Activated CD4-positive, alpha-beta T cell treated with anti-CD3 and anti-CD28 coated beads for 4 hours (primary cell): ENCODE measurements around the gene DGKB.
A peak's percentile ranks its signal among the peaks of the same experiment; 100 is the strongest.
"Not testable (repeated sequence)": the region's sequence is repeated elsewhere in the genome, so short reads cannot be mapped to it uniquely, and the experiment has no call there.

Source experiments
- DNase-seq, 2 donors: peaks; one replicate each; pipeline ENCODE4 v3.0.0-alpha.2; 2020

The DGKB gene

DNA sequence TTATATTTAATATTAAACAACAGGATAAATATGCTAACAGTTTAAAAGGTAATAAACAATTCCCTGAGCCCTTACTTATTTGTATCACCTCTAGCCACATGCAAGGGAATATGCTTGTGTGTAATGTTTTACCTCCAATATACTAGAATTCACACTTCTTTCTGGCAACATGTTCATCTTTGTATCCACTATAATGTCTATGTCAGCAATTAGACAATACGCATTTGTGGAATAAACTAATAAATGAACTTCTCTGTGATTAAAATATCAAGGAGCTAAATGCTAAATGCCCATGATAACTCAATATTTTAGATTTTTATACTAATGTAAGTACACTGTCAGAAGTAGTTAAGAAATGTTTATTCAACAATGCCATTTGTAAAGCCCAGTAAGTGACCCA is 350.5 kb downstream of the DGKB start:
- no peak for DNase-seq

DNA sequence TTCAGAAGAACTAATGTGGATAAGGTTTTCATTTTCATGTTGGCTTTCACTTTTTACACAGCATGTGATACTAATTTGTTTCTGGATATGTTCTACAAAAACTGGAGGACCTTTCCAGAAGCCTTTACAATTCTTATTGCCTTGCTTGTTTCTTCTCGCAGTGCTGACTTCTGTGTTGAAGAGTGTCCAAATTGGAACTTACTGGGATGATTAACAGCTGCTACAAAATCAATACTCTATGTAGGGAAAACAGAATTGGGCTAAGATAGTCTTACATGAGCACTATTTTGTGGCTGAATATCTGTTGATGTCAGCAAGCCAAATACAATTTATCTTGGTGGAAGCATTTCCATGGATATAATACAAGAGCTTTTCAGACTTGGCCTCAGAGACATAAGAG is 351.2 kb downstream of the DGKB start:
- no peak for DNase-seq

DNA sequence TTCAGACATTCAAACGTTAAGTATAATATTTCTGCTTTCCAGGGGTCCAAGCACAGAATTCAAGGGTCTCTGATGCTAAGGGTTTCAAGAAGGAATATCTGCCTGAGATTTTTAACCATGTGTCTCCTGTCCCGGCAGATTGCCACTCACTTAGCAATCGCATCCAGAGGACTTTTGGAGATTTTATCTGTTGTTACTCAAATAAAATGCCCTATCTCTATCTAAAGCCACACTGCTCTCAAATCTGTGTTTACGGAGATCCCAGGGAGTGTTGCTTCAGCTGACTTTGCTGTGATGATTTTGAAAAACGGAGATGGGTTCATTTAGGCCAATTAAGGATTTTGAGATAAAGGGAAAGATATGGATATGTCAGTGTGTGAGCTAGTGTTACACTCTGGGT is 359.9 kb downstream of the DGKB start:
- no peak for DNase-seq

DNA sequence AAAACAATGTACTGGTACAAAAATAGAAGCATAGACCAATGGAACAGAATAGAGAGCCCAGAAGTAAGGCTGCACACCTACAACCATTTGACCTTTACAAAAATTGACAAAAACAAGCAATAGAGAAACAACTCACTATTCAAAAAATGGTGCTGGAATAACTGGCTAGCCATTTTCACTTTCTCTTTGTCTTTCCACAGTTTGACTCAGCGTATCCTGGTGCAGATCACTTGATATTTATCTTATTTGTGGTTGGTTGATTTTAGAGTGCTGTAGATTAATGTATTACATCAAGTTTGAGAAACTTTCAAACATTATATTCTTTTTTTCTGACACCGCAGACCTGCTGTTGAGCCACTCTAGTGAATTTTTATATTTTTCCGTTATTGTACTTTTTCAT is 381.4 kb downstream of the DGKB start:
- no peak for DNase-seq

DNA sequence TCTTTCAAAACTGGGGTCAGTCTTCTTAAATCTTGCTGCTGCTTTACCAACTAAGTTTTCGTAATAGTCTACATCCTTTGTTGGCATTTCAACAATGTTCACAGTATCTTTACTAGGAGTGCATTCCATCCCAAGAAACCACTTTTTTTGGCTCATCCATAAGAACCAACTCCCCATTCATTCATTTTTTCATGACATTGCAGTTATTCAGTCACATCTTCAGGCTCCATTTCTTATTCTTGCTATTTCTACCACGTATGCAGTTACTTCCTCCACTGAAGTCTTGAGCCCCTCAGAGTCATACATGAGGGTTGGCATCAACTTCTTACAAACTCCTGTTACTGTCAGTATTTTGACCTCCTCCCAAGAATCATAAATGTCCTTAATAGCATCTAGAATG is 392.3 kb downstream of the DGKB start:
- DNase-seq = no peak

DNA sequence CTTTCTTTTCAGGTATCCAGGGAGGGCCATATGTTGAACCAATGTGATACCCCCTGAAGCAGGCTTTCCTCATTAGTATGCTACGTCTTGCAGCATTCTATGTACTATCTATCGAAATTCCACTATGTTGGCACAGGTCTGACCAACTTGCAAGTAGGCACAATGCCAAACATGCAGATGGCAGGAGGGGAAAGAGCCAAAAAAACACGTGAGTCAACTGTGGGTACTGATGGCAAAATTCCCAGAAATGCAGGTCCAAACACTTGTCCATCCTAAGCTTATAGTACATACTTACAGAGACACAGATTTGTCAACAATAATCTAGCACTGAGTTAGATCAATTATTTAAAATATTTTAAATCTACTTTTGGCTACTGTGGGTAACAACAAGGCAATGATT is 394.9 kb downstream of the DGKB start:
- no peak for DNase-seq

DNA sequence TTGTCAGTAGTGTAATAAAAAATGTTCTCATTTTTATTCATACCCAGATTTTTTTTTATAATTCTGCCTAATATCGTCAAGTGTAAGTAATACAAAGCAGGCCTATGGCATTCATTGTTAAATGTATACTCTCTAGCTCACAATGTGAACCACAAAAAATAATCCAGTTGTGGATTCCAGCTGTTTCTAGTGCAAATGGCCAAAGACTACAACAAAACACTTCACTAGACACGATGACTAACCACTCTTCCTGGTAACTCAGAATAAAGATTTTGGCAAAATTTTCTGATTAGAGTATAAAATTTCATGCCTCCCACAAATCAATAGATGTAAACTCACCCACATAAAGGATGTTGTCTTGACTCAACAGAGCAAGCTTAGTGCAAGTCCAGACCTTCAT is 396.6 kb downstream of the DGKB start:
- no peak for DNase-seq

DNA sequence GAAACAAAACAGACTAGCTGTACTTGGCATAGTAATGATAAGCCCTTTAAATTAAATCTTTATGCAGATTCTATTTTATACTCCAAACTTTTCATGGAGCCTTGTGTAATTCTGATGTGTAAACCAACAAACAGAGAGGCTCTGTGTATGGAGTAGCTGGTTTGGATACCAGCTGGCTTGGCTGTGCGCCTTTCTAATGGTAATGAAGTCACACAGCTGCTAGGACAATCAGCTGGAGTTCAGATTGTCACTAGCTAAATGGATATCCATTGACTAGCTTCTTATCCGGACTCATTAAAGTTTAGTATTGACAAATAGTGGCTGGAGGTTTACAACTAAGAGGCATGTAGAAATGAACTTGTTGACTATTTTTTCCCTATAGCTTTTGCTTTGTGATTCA is 398.4 kb downstream of the DGKB start:
- DNase-seq = no peak

DNA sequence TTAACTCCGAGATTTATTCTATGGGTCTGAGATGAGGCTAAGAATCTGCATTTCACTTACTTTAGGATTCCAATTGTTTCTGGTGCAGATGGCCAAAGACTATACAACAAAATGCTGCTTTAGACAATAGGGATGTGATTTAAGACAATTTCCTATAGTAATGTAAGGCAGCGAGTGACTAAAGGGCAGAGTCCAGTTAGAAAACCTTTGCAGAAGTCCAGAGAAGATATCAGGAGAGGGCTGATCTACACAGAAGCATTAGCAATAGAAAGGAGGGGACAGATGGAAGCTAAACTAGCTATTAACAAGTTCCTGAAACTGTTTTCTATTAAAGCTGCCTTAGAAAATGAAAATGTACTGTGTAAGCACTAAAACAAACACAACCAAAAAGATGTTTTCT is 398.9 kb downstream of the DGKB start:
- DNase-seq = no peak

DNA sequence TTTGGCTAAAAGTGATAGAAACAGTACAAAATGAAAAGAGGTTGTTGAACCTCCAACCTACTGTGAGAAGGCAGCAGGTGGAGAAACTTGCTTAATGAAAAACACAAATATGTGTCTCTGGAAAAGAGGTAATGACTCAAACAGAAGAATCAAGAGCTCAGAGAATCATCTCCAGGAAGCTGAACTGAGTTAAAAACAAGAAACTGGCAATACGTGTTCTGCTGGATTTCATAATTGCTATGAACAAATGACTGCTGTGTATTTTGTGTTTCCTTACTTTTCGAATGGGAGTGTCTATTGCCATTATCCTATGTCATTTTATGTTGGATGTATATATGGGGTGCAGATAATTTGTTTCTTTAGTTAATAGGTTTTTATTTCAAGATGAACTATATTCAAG is 401.1 kb downstream of the DGKB start:
- no peak for DNase-seq

DNA sequence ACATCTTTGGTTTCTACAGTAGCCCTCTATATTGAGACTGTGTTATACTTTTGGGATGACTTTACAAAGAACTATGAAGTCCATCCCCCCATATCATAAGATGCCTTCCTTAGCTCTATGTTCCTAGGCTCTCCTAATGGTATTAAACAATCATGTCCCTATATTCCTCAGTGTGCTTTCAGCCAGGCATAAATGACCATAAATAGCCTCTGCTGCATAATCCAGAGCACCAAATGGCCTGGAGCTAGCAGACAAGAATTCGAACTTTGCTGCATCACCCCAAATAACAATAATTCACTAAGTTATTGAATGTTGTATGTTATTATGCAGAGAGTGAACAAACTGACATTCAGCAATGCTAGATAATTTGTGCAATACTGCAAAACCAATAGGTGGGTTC is 405.2 kb downstream of the DGKB start:
- no peak for DNase-seq

DNA sequence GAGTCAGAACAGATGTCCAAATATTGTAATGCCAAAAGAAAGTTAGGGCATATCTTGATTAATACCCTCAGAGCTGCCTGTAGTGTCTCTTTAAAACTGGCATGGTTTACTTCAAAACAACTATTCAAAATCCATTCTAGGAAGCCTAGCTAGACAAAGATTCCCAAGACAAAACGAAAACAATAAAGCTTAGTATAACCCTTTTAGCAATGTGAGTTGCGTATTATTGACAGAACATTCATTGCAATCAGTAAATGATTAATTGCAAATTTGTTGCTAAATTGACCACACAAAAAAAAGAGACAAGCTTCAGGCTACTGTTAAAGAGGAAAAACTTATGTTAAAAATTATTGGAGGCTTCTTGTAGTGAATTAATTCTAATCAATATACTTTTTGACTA is 406.9 kb downstream of the DGKB start:
- DNase-seq = no peak

DNA sequence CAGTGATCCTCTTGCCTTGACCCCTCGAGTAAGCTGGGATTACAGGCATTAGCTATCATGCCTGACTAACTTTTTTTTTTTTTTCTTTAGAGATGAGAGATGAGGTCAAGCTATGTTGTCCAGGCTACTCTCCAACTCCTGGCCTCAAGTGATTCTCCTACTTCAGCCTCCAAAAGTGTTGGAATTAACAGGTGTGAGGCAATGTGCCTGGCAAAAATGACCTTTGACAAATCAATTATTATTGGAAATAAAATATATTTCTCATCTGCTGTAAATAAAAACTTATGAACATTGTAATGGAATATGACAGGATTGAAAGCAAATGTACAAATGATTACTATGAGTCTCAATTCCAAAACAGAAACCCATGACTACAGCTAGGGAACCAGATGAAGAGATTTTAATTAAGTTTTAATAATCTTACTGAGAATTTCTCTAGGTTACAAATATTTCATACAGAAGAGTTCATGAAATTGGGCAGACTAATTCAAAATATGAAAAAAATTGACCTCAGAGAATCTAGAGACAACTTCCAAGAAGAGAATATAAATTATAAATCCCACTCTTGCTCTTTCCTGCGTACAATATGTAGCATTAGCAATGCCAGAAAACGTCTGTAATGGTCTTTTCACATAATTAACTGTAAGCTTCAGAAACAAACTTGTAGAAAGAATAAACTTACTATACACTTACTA is 414.7 kb downstream of the DGKB start:
- no peak for DNase-seq

DNA sequence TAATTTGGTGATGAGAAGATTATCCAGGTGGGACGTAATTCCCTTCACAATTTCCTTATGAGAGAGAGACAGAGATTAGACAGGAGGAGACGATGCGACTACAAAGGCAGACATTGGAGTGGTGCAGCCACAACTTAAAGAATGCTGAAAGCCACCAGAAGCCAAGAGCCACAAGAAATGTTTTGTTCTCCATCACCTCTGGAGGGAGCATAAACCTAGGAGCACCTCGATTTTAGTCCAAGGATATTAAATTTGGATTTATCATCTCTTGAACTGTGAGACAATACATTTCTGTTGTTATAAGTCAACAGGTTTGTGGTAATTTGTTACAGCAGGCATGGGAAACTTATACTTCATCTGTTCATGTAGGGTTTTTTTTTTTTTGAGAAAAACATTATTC is 418.9 kb downstream of the DGKB start:
- DNase-seq = no peak

DNA sequence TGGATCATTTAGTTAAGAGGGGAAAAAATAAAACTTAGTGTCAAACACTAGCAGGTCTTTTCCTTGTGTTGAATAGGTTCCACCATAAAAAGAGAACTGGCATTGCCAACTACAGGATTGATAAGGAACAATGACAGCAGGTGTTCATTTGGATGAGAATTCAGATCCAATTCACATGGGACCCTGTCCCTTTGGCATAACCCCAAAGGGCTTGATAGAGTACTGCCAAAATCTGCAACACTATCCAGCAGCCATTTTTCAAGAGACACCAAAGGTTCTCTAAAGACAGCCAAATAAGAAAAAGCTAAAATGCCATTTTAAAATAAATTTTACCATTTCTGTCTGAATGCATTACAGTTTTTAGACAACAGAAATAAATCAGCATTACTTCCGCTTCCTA is 422.3 kb downstream of the DGKB start:
- no peak for DNase-seq

DNA sequence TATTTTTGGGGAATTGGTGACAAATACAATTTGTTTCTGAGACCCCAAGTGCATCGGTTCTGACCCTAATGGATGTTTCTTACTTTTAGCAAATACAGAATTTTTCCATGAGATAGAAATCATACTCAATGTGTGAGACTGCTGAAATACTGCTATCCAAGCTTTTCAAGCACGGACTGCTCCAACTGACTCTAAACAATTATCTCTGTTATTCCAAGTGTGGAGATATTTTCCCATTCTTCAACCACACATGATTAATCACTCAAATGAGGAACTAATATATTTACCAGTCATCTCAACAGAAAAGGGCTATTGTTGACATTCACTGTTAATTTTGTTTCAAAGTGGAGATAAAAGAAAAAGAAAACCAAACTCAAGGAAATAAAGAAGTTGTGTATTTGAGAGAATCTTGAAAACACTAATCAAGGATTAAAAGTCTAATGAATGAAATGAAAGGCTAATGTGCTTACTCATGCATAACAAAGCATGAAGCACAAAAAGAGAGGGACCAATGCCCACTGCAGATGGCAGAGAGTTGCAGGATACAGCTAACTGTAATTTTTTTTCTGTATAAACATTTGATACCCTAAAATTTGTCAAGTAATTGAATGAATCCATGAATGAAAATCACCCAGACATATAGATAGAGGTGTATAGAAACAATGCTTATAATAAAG is 423.6 kb downstream of the DGKB start:
- no peak for DNase-seq

DNA sequence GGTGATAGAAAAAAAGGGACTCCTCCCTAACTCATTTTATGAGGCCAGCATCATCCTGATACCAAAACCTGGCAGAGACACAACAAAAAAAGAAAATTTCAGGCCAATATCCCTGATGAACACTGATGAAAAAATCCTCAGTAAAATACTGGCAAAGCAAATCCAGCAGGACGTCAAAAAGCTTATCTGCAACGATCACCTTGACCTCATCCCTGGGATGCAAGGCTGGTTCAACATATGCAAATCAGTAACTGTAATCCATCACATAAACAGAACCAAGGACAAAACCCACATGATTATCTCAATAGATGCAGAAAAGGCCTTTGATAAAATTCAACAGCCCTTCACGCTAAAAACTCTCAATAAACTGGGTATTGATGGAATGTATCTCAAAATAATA is 440.8 kb downstream of the DGKB start:
- not testable (repeated sequence) for DNase-seq

DNA sequence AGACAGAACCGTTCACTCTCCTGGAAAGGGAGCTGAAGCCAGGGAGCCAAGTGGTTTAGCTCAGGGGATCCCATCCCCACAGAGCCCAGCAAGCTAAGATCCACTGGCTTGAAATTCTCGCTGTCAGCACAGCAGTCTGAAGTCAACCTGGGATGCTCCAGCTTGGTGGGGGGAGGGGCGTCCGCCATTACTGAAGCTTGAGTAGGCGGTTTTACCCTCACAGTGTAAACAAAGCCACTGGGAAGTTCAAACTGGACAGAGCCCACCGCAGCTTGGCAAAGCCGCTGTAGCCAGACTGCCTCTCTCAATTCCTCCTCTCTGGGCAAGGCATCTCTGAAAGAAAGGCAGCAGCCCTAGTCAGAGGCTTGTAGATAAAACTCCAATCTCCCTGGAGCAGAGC is 443.7 kb downstream of the DGKB start:
- not testable (repeated sequence) for DNase-seq

DNA sequence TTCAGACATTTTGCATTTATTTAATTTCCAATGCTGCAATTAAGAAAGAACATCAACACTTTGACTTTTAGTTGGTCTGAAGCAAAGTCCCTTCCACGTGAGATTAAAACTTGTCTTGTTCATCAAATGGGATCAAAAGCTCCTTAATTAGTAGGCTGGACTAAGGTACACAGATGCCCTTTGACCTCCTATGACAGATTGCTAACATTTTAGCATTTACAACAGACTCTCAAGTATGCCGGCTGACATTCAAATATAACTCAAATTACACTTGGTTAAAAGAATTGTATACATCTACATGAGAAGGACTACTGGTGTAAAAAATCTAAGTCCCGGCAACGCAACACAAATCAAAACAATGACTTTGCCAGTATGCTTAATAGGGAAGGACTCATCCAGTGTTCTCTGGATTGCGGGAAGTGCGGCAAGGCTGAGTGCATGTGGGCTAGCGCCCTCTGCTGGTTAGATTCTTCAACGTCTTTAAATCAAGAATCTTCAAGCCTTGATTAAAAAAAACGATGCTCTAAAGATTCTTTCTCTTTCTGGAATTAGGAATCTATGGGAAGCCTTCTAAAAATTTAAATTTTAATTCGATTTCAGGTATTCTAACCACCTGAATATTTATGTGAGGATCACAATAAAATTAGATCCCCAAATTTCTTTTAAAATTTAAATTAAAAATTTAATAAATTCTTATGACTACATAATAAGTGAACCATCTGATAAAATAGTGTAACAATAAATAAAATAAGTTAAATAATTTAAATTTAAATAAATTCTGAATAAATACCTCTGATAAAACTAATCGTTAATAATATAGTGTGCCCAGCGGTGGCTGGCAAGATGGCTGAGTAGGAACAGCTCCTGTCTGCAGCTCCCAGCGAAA is 444.7 kb downstream of the DGKB start:
- peak; percentile 23 to 35 for DNase-seq

DNA sequence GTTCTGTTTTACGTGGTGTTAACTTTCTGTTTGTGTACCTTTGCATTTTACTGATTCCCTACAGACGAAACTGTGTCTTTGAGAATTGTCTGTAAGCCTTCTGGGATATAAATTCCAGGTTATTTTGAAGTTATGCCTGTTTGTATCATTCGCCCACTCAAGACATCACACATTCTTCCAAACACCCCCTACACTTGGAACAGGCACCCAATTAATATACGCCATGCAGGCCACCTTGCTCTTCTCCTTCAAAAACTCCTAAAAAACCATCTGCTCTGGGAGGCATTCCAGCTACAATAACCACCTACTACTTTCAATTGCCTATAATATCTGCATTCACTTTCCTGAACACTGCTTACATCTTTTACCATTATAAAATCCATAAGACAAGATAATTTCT is 453.3 kb downstream of the DGKB start:
- no peak for DNase-seq

DNA sequence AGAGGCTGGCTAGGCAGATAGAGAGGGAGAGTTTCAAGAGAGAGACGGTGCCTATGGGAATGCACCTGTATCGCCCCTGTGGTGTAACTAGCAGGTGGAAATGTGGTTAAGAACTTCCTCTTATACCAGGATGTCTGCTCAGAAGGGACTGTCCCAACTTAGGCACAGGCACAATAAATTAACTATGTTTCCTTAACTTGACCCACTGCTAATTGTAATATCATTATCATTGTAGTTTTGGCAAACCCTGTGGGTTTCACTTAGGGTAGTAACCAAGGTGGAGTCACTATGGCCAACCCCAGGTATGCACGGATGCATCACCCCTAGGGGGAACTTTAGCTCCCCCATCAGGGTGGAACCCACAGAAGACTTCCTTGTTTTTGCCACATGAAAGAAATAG is 455.7 kb downstream of the DGKB start:
- DNase-seq = no peak

DNA sequence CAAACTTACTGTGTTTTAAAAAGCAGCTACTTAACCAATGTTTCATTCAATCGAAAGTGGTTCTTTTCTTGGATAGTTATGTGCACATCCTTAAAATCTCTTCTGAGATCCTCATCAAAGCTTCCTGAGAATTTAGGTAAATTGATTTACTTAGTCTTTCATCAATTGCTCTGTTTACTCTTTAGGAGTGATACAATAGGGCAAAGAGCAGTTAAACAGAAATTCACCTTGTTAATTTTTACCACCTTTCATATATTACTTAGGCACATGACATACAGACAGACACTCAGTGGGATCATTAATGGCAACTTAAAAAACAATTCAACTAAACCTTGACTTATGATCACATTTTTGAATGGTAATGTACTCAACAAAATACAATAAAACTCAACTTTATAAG is 456.3 kb downstream of the DGKB start:
- DNase-seq = no peak

DNA sequence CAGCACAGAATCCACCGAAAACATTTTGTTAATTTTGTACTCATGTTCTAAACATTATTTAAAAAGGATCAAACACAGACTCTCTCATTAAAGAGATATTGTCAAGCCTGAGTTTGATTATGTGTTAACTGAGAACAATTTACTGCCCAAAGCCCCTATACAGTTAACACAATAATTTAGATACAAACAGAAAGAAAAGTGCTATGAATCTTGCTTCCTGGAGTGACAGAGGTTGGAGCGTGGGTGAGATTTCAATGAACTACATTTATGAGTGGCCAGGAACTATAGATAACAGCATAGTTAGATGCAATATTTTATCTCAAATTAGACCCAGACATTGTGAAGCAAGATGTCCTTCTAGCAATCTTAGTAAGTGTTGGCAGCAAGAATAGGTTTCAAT is 464.2 kb downstream of the DGKB start:
- no peak for DNase-seq

DNA sequence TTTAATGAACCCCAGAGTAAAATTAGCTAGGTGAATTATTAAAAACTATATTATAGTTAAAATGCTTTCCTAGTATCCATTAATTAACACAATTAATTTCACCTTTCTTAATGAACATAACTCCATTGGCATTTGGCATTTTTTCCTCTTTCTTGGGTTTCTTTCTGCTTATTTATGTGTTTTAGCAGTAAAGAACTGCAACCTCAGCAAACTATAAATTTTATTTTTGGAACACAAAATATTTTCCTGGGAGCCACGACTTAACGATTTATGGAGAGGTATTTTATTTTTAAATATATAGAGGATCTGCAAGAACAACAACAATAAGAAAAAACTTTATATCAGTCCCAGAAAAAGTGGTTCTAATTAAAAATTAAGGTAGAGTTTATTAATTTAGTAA is 465.7 kb downstream of the DGKB start:
- DNase-seq = no peak
